OCI-LY3 (cell line): Measurements from ENCODE around the gene SKIL.

Experiments used
- H2AFZ ChIP-seq: fragments of 200-600, 300-600 bp; shearing (Covaris generic); 2 replicates; pipeline ENCODE4 v1.6.0; 2014; ENCODE audit warnings: antibody characterized with exemption, low read depth, low read length
- H3K27ac ChIP-seq: fragments of 200-600, 300-600 bp; sonication (generic); 2 replicates; pipeline ENCODE4 v1.5.1; 2014; ENCODE audit warnings: mild to moderate bottlenecking, low read length, moderate library complexity, mixed read lengths
- H3K27me3 ChIP-seq: fragments of 200-600, 300-600 bp; sonication (generic); 2 replicates; pipeline ENCODE4 v1.6.1; 2014; ENCODE audit warnings: low read depth, low read length, mixed read lengths
- H3K36me3 ChIP-seq: fragments of 200-600, 300-600 bp; sonication (generic); replicated peaks from 2 replicates; pipeline ENCODE3; 2014; ENCODE audit warnings: low read depth, low read length, mixed read lengths
- H3K4me1 ChIP-seq: fragments of 300-600, 200-600 bp; sonication (generic); 2 replicates; pipeline ENCODE4 v1.6.1; 2014; ENCODE audit warnings: low read length, mixed read lengths
- H3K4me2 ChIP-seq: fragments of 200-600, 300-600 bp; sonication (generic); 2 replicates; pipeline ENCODE4 v1.6.1; 2014; ENCODE audit warnings: low read length, mixed read lengths
- H3K4me3 ChIP-seq: fragments of 300-600, 200-600 bp; sonication (generic); 2 replicates; pipeline ENCODE4 v1.5.1; 2014; ENCODE audit warnings: antibody characterized with exemption, mild to moderate bottlenecking, low read length, moderate library complexity
- H3K79me2 ChIP-seq: fragments of 300-600, 200-600 bp; shearing (Covaris generic); 2 replicates; pipeline ENCODE4 v1.6.1; 2014; ENCODE audit warnings: mild to moderate bottlenecking, low read length, mixed read lengths
- H3K9ac ChIP-seq: fragments of 300-600, 200-600 bp; shearing (Covaris generic); 2 replicates; pipeline ENCODE4 v1.6.0; 2014; ENCODE audit warnings: mild to moderate bottlenecking, low read length, moderate library complexity
- H3K9me3 ChIP-seq: fragments of 200-600, 300-600 bp; shearing (Covaris generic); 2 replicates; pipeline ENCODE4 v1.6.1; 2014; ENCODE audit warnings: low read length, mixed read lengths; ENCODE audit not compliant: insufficient read depth
- H4K20me1 ChIP-seq: fragments of 200-600, 300-600 bp; sonication (generic); 2 replicates; pipeline ENCODE4 v1.6.1; 2016; ENCODE audit warnings: low read length, mixed read lengths; ENCODE audit not compliant: insufficient read depth
- EZH2phosphoT487 ChIP-seq: fragments of 200-600 bp; shearing (Covaris generic); IDR thresholded peaks from 2 replicates; pipeline ENCODE4 v1.6.1; 2018; ENCODE audit warnings: antibody characterized with exemption, mixed run types, low read depth
- TF ChIP-seq, protein P1 (sequence below): fragments of 200-600, 300-600 bp; sonication (generic); IDR thresholded peaks from 2 replicates; pipeline ENCODE4 v1.5.1; 2014; ENCODE audit warnings: antibody characterized with exemption, low read length, low read depth

SKIL gene

GRCh38 chr3:170440344-170440743, 82.8 kb downstream of the SKIL start:
- Histone ChIP-seq H2AFZ (no peak overlapping the region), H3K27me3 (0 out of 2 replicates have a peak, but pooled peaks cover 3% of the 10 kb centered on the region), H3K79me2 (no peaks in the 10 kb centered on the region), H3K4me1 (peaks cover 9% of the 10 kb centered on the region), H3K4me3 (no peak overlapping the region), H3K36me3 (no peaks in the 10 kb centered on the region), H3K9ac (no peak overlapping the region), H3K27ac (no peak overlapping the region), H3K9me3 (no peaks in the 10 kb centered on the region), H3K4me2 (peak overlapping the region; percentile 16; the same call in 1 of the 2 replicates), H4K20me1 (no peaks in the 10 kb centered on the region)
- TF ChIP-seq EZH2phosphoT487: no peak
- TF ChIP-seq, protein P1, sequence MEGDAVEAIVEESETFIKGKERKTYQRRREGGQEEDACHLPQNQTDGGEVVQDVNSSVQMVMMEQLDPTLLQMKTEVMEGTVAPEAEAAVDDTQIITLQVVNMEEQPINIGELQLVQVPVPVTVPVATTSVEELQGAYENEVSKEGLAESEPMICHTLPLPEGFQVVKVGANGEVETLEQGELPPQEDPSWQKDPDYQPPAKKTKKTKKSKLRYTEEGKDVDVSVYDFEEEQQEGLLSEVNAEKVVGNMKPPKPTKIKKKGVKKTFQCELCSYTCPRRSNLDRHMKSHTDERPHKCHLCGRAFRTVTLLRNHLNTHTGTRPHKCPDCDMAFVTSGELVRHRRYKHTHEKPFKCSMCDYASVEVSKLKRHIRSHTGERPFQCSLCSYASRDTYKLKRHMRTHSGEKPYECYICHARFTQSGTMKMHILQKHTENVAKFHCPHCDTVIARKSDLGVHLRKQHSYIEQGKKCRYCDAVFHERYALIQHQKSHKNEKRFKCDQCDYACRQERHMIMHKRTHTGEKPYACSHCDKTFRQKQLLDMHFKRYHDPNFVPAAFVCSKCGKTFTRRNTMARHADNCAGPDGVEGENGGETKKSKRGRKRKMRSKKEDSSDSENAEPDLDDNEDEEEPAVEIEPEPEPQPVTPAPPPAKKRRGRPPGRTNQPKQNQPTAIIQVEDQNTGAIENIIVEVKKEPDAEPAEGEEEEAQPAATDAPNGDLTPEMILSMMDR: no peak

GRCh38 chr3:170441412-170441811, 83.9 kb downstream of the SKIL start:
- TF ChIP-seq, protein P1: no peak
- no peak for TF ChIP-seq EZH2phosphoT487
- Histone ChIP-seq H2AFZ (no peak overlapping the region), H3K9me3 (no peaks in the 10 kb centered on the region), H3K9ac (no peak overlapping the region), H3K4me3 (no peak overlapping the region), H3K27ac (no peak overlapping the region), H3K4me1 (peaks cover 9% of the 10 kb centered on the region), H4K20me1 (no peaks in the 10 kb centered on the region), H3K27me3 (0 out of 2 replicates have a peak, but pooled peaks cover 3% of the 10 kb centered on the region), H3K79me2 (no peaks in the 10 kb centered on the region), H3K4me2 (no peak overlapping the region), H3K36me3 (no peaks in the 10 kb centered on the region)

DNA sequence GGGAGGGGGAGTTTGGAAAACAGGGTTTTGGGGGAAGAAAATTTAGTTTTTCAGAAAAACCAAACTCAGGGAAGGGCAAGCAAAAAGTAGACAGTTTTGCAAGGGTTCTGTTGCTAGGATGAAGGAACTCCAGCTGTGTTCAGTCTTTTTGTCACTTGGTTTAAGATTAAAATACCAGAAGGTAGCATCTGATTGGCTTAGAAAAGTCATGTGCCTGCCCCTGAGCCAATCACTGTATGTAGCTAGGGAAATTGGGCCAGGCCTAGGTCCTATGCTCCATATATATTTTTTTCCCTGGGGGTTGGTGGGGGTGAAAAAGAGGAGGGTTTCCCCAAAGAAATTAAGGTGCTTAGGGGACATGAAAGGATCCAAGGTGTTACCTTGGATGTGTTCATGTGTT, 85.4 kb downstream of the SKIL start:
- Histone ChIP-seq H3K4me3 (no peak overlapping the region), H4K20me1 (no peaks in the 10 kb centered on the region), H3K9me3 (no peaks in the 10 kb centered on the region), H2AFZ (no peak overlapping the region), H3K36me3 (no peaks in the 10 kb centered on the region), H3K9ac (no peak overlapping the region), H3K4me1 (peaks cover 9% of the 10 kb centered on the region), H3K27me3 (peaks cover 6% of the 10 kb centered on the region; the same call in 1 of the 2 replicates), H3K27ac (no peak overlapping the region), H3K4me2 (no peak overlapping the region), H3K79me2 (no peaks in the 10 kb centered on the region)
- no peak for TF ChIP-seq EZH2phosphoT487
- TF ChIP-seq, protein P1: no peak

DNA sequence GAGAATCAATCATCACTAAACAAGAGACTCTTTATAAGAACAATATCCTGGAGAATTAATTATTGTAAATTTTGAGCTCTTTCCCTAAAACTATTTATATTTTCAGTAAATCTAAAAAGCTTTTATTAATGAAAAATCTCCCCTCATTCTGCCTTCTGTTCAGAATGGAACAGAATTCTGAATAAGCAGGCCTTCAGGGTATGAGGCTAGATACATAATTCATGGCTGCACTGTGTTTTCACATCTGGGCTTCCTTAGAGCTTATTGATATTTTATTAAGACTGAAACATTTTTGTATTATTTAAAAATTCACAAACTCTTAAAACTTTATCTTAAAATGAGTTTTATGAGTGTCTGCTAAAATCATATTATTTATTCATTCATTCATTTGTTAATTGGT, 85.9 kb downstream of the SKIL start:
- Histone ChIP-seq H3K27ac (no peak overlapping the region), H2AFZ (no peak overlapping the region), H3K4me1 (peaks cover 9% of the 10 kb centered on the region), H3K27me3 (peaks cover 11% of the 10 kb centered on the region), H3K9me3 (no peaks in the 10 kb centered on the region), H3K36me3 (no peaks in the 10 kb centered on the region), H3K4me3 (no peak overlapping the region), H4K20me1 (no peaks in the 10 kb centered on the region), H3K9ac (no peak overlapping the region), H3K4me2 (no peak overlapping the region), H3K79me2 (no peaks in the 10 kb centered on the region)
- TF ChIP-seq EZH2phosphoT487: no peak
- TF ChIP-seq, protein P1: no peak
